ENCODE results near the gene ARL1.
"Not testable (repeated sequence)": the region's sequence is repeated elsewhere in the genome, so short reads cannot be mapped to it uniquely, and the experiment has no call there.

Gene ARL1

GRCh38 chr12:101407436-101408345 lies at the start of gene ARL1:
Gene ARL1 (minus strand): TSS chr12:101407772. CDS start chr12:101407645, 127 bp downstream.
- peak; percentile 78 for DNase-seq

DNA sequence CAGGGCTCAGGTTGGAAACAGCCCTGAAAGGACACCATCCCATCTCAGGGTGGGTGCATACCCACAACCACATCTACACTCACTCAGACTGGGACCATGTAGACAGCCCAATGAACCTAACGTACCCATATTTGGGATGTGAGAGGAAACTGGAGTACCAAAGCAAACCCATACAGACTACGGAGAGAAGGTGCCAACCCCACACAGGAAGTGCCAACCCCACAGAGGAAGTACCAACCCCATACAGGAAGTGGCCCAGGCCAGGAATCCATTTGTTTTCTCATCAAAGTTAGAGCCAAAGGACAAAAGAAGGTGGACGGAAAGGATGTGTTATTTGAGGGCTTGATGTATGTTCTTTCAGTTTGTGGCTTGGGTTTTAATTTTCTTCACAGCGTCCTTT lies 48.1 kb upstream of the ARL1 start:
- no peak for DNase-seq

GRCh38 chr12:101441461-101442224 lies 34.1 kb upstream of the ARL1 start:
- DNase-seq: no peak

- DNase-seq: no peak
These were observed 31.7 kb upstream of the ARL1 start for GRCh38 chr12:101439236-101439635.

GRCh38 chr12:101436136-101436535 lies 28.6 kb upstream of the ARL1 start:
- DNase-seq: no peak

- DNase-seq: no peak
These were observed 22.9 kb upstream of the ARL1 start for GRCh38 chr12:101430456-101430855.

- no peak for DNase-seq
These were observed 17.0 kb upstream of the ARL1 start for GRCh38 chr12:101424620-101425019.

DNA sequence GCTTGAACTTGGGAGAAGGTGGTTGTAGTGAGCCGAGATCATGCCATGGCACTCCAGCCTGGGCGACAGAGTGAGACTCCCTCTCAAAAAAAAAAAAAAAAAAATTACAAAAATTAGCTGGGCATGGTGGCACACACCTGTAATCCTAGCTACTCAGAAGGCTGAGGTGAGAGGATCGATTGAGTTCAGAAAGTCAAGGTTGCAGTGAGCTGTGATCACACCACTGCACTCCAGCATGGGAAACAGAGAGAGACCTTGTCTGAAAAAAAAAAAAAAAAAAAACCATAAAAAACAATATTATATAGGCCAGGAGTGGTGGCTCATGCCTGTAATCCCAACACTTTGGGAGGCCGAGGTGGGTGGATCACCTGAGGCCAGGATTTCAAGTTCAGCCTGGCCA lies 14.5 kb upstream of the ARL1 start:
- DNase-seq: not testable (repeated sequence)

DNA sequence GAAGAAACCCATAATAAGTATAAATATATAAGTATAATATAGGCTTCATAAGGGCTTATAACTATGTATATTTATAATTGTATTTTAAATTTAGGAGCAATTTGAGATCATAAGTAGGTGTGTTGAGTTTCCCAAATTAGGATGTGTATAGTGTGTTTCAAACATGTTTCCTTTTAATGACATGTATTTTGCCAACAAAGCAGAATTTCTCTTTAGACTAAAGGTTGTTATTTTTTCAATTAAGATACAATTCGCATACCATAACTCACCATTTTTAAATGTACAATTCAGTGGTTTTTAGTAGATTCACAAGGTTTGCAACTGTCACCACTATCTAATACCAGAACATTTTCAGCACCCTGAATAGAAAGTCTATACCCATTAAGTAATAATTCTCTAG lies 7.7 kb upstream of the ARL1 start:
- no peak for DNase-seq

GRCh38 chr12:101414533-101415119 lies 7.1 kb upstream of the ARL1 start:
- peak; percentile 13 for DNase-seq

DNA sequence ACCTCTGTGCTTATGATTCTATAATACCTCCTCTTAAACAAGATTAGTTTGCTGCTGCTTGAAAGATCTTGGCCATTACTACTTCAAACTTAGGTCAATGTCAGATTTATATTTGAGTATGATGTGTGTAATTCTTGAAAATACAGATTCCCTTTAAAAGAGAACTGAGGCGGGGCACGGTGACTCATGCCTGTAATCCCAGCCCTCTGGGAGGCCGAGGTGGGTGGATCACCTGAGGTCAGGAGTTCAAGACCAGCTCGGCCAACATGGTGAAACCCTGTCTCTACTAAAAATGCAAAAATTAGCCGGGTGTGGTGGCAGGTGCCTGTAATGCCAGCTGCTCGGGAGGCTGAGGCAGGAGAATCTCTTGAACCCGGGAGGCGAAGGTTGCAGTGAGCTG lies 2.6 kb upstream of the ARL1 start:
- not testable (repeated sequence) for DNase-seq

GRCh38 chr12:101407049-101407435 lies 530 bp downstream of the ARL1 start:
- no peak for DNase-seq

DNA sequence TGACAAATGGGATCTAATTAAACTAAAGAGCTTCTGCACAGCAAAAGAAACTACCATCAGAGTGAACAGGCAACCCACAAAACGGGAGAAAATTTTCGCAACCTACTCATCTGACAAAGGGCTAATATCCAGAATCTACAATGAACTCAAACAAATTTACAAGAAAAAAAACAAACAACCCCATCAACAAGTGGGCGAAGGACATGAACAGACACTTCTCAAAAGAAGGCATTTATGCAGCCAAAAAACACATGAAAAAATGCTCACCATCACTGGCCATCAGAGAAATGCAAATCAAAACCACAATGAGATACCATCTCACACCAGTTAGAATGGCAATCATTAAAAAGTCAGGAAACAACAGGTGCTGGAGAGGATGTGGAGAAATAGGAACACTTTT lies 16.4 kb downstream of the ARL1 start:
- not testable (repeated sequence) for DNase-seq

GRCh38 chr12:101379149-101379548 lies 28.4 kb downstream of the ARL1 start:
- no peak for DNase-seq

- no peak for DNase-seq
These were observed 32.0 kb downstream of the ARL1 start for GRCh38 chr12:101375573-101375972.

DNA sequence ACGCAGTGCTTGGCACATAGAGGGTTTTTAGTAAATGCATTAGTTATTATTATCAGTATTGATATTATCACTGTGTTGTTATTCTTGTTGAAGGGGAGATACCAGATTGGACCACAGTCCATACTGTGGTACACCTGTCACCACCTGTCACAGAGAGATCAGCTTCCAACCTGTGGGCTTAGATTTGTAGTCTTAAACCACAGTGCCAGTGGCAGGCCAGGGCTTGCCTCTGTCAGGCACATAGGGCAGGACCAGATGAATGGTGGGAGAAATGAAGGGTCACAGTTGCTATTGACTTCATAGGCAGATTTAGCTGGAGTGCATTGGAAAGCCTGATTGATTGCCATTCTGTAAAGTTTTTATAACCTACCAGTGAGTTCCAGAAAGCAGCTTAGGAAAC lies 35.1 kb downstream of the ARL1 start:
- no peak for DNase-seq

- DNase-seq: no peak
These were observed 39.6 kb downstream of the ARL1 start for GRCh38 chr12:101368016-101368415.

GRCh38 chr12:101361455-101361854 lies 46.1 kb downstream of the ARL1 start:
- DNase-seq: no peak

GRCh38 chr12:101356794-101357193 lies 50.8 kb downstream of the ARL1 start:
- DNase-seq: no peak

DNA sequence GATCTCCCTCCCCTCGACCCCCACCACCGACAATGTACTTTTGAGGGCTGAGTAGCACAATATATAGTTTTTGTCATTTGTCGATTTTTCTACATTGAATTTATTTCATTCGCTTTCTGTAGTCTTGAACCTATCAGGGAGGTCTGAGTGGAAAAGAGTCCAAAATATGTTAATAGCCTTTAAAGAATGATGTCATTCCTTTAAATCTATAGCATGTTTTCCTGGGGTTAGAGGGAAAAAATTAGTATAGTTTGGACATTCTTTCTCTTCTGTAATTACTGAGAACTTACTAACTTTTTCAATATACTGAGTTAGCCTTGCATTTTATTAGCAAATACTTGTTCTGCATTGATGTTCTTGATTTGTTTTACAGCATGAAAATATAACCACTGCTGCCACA lies 55.9 kb downstream of the ARL1 start:
- no peak for DNase-seq

GRCh38 chr12:101343893-101344292 lies 63.7 kb downstream of the ARL1 start:
- DNase-seq: no peak

Measured in NCI-H446 treated with DMSO at 0.1 percent for 48 hours (cell line).